SK-N-SH (cell line): ENCODE results near the gene CAPNS2. TPM values are rescaled to one million over a fixed set of nuclear protein-coding genes. Genes with fewer than 3 reads are reported as not detected.

Experiments used
- CTCF ChIA-PET: fragments of 300-600, 350-600 bp; formaldehyde crosslinking; extraction: SDS; loops from one replicate; lab custom pipeline; 2021; lab: Yijun Ruan, JAX
- POLR2A ChIA-PET: fragments of 350-600 bp; sonication (Branson Sonifier 250); formaldehyde crosslinking; extraction: SDS; loops from one replicate; lab custom pipeline; 2020; ENCODE audit warnings: antibody characterized with exemption, inconsistent platforms; lab: Yijun Ruan, JAX
- DNase-seq: peaks from one replicate; pipeline ENCODE4 v3.0.0; 2012
- H2AFZ ChIP-seq: fragments of 200-600 bp; sonication (generic); 2 replicates; pipeline ENCODE4 v1.8.1; 2016; ENCODE audit warnings: antibody characterized with exemption, mild to moderate bottlenecking, low read depth
- H3F3A ChIP-seq: fragments of 200-600 bp; sonication (generic); replicated peaks from 2 replicates; pipeline ENCODE3; 2016; ENCODE audit warnings: antibody characterized with exemption, mild to moderate bottlenecking; ENCODE audit not compliant: insufficient read depth
- H3K27ac ChIP-seq, 2 experiments: fragments of 200-500 bp in 1 of 2; fragments of 200-600 bp in 1 of 2; sonication (Bioruptor generic) in 1 of 2; sonication (generic), shearing (Covaris generic) in 1 of 2; 2 replicates each; pipeline versions ENCODE4 v1.5.1 to v1.6.1; 2014 to 2016; ENCODE audit warnings: low read depth in 2 of 2, inconsistent platforms in 1 of 2, low read length in 1 of 2, mild to moderate bottlenecking in 1 of 2, mixed read lengths in 1 of 2
- H3K27me3 ChIP-seq: fragments of 200-600 bp; sonication (generic), shearing (Covaris generic); 2 replicates; pipeline ENCODE4 v1.6.1; 2016; ENCODE audit warnings: mixed run types; ENCODE audit not compliant: insufficient read depth
- H3K36me3 ChIP-seq, 2 experiments: fragments of 200-500 bp in 1 of 2; fragments of 200-600 bp in 1 of 2; sonication (Bioruptor generic) in 1 of 2; sonication (generic) in 1 of 2; replicated peaks in 1 of 2; 2 replicates each; pipeline versions ENCODE3 to v1.5.1; 2014 to 2016; ENCODE audit warnings: low read length in 1 of 2, mild to moderate bottlenecking in 1 of 2; ENCODE audit not compliant: insufficient read depth in 2 of 2, control insufficient read depth in 1 of 2
- H3K4me1 ChIP-seq, 2 experiments: fragments of 200-500 bp in 1 of 2; fragments of 200-600 bp in 1 of 2; sonication (Bioruptor generic) in 1 of 2; sonication (generic), shearing (Covaris generic) in 1 of 2; 2 replicates each; pipeline versions ENCODE4 v1.5.1 to v1.6.1; 2014 to 2016; ENCODE audit warnings: low read depth in 1 of 2, low read length in 1 of 2, mixed run types in 1 of 2; ENCODE audit not compliant: insufficient read depth in 2 of 2, control insufficient read depth in 1 of 2
- H3K4me2 ChIP-seq: fragments of 200-600 bp; sonication (generic), shearing (Covaris generic); 2 replicates; pipeline ENCODE4 v1.6.1; 2017; ENCODE audit warnings: mixed run types
- H3K4me3 ChIP-seq, 2 experiments: fragments of 200-500 bp in 1 of 2; fragments of 200-600 bp in 1 of 2; sonication (Bioruptor generic) in 1 of 2; sonication (generic), shearing (Covaris generic) in 1 of 2; 2 replicates each; pipeline versions ENCODE4 v1.5.1 to v1.8.1; 2014 to 2016; ENCODE audit warnings: low read depth in 2 of 2, inconsistent platforms in 1 of 2, low read length in 1 of 2, mild to moderate bottlenecking in 1 of 2, mixed read lengths in 1 of 2, moderate library complexity in 1 of 2
- H3K79me2 ChIP-seq: fragments of 200-600 bp; sonication (generic); 2 replicates; pipeline ENCODE4 v1.8.1; 2017; ENCODE audit warnings: mild to moderate bottlenecking; ENCODE audit not compliant: insufficient read depth
- H3K9ac ChIP-seq: fragments of 200-600 bp; sonication (generic); 2 replicates; pipeline ENCODE4 v1.6.1; 2017; ENCODE audit warnings: mixed run types
- H3K9me2 ChIP-seq: fragments of 200-600 bp; sonication (generic); 2 replicates; pipeline ENCODE4 v1.6.1; 2017; ENCODE audit warnings: mixed run types
- H3K9me3 ChIP-seq: fragments of 200-600 bp; sonication (generic); 2 replicates; pipeline ENCODE4 v1.6.1; 2017; ENCODE audit warnings: mixed run types, mild to moderate bottlenecking, moderate library complexity
- H4K20me1 ChIP-seq: fragments of 200-600 bp; sonication (generic); 2 replicates; pipeline ENCODE4 v1.6.1; 2017; ENCODE audit warnings: mild to moderate bottlenecking, mixed run types; ENCODE audit not compliant: insufficient read depth
- ELF1 ChIP-seq: IDR thresholded peaks from 2 replicates; pipeline ENCODE4 v1.4.0; 2012
- EP300 ChIP-seq, 2 experiments: IDR thresholded peaks; 2 replicates each; pipeline versions ENCODE4 v1.4.0 to v1.6.1; 2012; ENCODE audit warnings: borderline replicate concordance in 1 of 2, low read depth in 1 of 2, low read length in 1 of 2
- EZH2phosphoT487 ChIP-seq: fragments of 200-600 bp; sonication (generic); IDR thresholded peaks from 2 replicates; pipeline ENCODE4 v1.6.1; 2017; ENCODE audit warnings: low read depth, mixed run types, mild to moderate bottlenecking, antibody characterized with exemption, moderate library complexity, borderline replicate concordance
- FOXM1 ChIP-seq: IDR thresholded peaks from 2 replicates; pipeline ENCODE4 v1.4.0; 2012; ENCODE audit warnings: low read depth, mild to moderate bottlenecking
- GATA2 ChIP-seq: sonication (generic); formaldehyde crosslinking; IDR thresholded peaks from 2 replicates; pipeline ENCODE4 v1.5.0; 2020; ENCODE audit warnings: mild to moderate bottlenecking, missing genetic modification reagents
- JUND ChIP-seq: IDR thresholded peaks from 2 replicates; pipeline ENCODE4 v1.4.0; 2012
- MXI1 ChIP-seq: IDR thresholded peaks from 2 replicates; pipeline ENCODE4 v1.6.1; 2012; ENCODE audit warnings: mild to moderate bottlenecking, low read depth, low read length, improper control_type of control experiment
- NFIC ChIP-seq: IDR thresholded peaks from 2 replicates; pipeline ENCODE4 v1.4.0; 2012; ENCODE audit warnings: borderline replicate concordance
- NRF1 ChIP-seq: IDR thresholded peaks from 2 replicates; pipeline ENCODE4 v1.6.1; 2012; ENCODE audit warnings: low read depth, mild to moderate bottlenecking, low read length
- POLR2AphosphoS5 ChIP-seq: IDR thresholded peaks from 2 replicates; pipeline ENCODE4 v1.6.1; 2012; ENCODE audit warnings: low read depth, low read length
- RXRA ChIP-seq: IDR thresholded peaks from 2 replicates; pipeline ENCODE4 v1.4.0; 2012; ENCODE audit warnings: low read depth, mild to moderate bottlenecking, borderline replicate concordance
- SIN3A ChIP-seq: IDR thresholded peaks from 2 replicates; pipeline ENCODE4 v1.6.1; 2012; ENCODE audit warnings: low read depth, mild to moderate bottlenecking, low read length, moderate library complexity, borderline replicate concordance
- SMC3 ChIP-seq: IDR thresholded peaks from 2 replicates; pipeline ENCODE4 v1.6.1; 2012; ENCODE audit warnings: low read depth, low read length, improper control_type of control experiment
- TCF12 ChIP-seq: IDR thresholded peaks from 2 replicates; pipeline ENCODE4 v1.4.0; 2012
- TEAD4 ChIP-seq: IDR thresholded peaks from 2 replicates; pipeline ENCODE4 v1.4.0; 2012; ENCODE audit warnings: mild to moderate bottlenecking, borderline replicate concordance; ENCODE audit not compliant: insufficient read depth
- ZBTB33 ChIP-seq: IDR thresholded peaks from 2 replicates; pipeline ENCODE4 v1.4.0; 2012; ENCODE audit warnings: low read depth, borderline replicate concordance
- WGBS: methylation state at CpG from one replicate; pipeline ENCODE4 v1.1.6; 2017; ENCODE audit warnings: low lambda C conversion rate; 5-methylcytosine and 5-hydroxymethylcytosine counted together
- polyA plus RNA-seq, 3 experiments: library from polyadenylated mRNA; depleted of rRNA; stranded (reverse); fragments of >200 nt; gene quantifications; 2 replicates each; pipeline ENCODE4 v1.2.3, GENCODE V29; 2012
- TF ChIP-seq, protein P1 (sequence below): fragments of 200-600 bp; sonication (generic); IDR thresholded peaks from 2 replicates; pipeline ENCODE4 v1.6.1; 2017; ENCODE audit warnings: antibody characterized with exemption, mild to moderate bottlenecking, moderate library complexity
- TF ChIP-seq, protein P2 (sequence below): IDR thresholded peaks from 2 replicates; pipeline ENCODE4; 2012
- TF ChIP-seq, protein P3 (sequence below): IDR thresholded peaks from 2 replicates; pipeline ENCODE4 v1.4.0; 2012; ENCODE audit warnings: low read depth, borderline replicate concordance

CAPNS2 gene
- polyA plus RNA-seq, 1 of the 3 experiments (the other 2 are of a cell fraction) = 0.13 TPM

- TF ChIP-seq, protein P1, sequence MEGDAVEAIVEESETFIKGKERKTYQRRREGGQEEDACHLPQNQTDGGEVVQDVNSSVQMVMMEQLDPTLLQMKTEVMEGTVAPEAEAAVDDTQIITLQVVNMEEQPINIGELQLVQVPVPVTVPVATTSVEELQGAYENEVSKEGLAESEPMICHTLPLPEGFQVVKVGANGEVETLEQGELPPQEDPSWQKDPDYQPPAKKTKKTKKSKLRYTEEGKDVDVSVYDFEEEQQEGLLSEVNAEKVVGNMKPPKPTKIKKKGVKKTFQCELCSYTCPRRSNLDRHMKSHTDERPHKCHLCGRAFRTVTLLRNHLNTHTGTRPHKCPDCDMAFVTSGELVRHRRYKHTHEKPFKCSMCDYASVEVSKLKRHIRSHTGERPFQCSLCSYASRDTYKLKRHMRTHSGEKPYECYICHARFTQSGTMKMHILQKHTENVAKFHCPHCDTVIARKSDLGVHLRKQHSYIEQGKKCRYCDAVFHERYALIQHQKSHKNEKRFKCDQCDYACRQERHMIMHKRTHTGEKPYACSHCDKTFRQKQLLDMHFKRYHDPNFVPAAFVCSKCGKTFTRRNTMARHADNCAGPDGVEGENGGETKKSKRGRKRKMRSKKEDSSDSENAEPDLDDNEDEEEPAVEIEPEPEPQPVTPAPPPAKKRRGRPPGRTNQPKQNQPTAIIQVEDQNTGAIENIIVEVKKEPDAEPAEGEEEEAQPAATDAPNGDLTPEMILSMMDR = no peak
- no peak for TF ChIP-seq MXI1
- no peak for TF ChIP-seq SIN3A
- no peak for TF ChIP-seq ZBTB33
- no peak for TF ChIP-seq NFIC
- no peak for TF ChIP-seq RXRA
- TF ChIP-seq, all 33 proteins: peak for 11
Observed at GRCh38 chr16:55559933-55560516, 6.5 kb upstream of the CAPNS2 start (continued).

GRCh38 chr16:55561319-55561848 is 5.1 kb upstream of the CAPNS2 start:
- no peaks in the 10 kb centered on the region for H4K20me1 ChIP-seq
- DNase-seq = peak; percentile 25
- H3K9me2 ChIP-seq = no peaks in the 10 kb centered on the region; the same call in 1 of the 2 replicates
- no peaks in the 10 kb centered on the region; the same call in 1 of the 2 replicates for H3K79me2 ChIP-seq
- H3K4me2 ChIP-seq = no peak overlapping the region
- H3F3A ChIP-seq = peaks cover 6% of the 10 kb centered on the region
- H3K27me3 ChIP-seq = no peaks in the 10 kb centered on the region
- no peaks in the 10 kb centered on the region for H3K9me3 ChIP-seq
- peaks cover 14 to 24% of the 10 kb centered on the region in 2 experiments; a peak in 3 of 4 replicates for H3K4me1 ChIP-seq
- H3K4me3 ChIP-seq = no peak overlapping the region
- ChIA-PET CTCF (interaction anchor here (0.7 to 1.6 kb wide), 7 partner anchors 13 to 152 kb away, joined by 3 to 5 read pairs (median 3); no protein-coding TSS in a partner anchor), POLR2A (interaction anchor here (1.2 to 1.5 kb wide), 3 partner anchors 91 to 100 kb away, joined by 3 to 4 read pairs (median 4); partner anchors contain the start of gene SLC6A2)
- H3K27ac ChIP-seq = peak overlapping the region; percentile 36 to 100; a peak in 3 of 4 replicates
- H3K36me3 ChIP-seq = peaks cover 37 to 71% of the 10 kb centered on the region in 2 experiments
- no peak overlapping the region for H3K9ac ChIP-seq
- no peak overlapping the region for H2AFZ ChIP-seq
- 37% methylated on average over 2 of the region's 2 CpGs for WGBS
- no peak for TF ChIP-seq SIN3A
- no peak for TF ChIP-seq ELF1
- peak; percentile 26; the same call in 1 of the 2 replicates for TF ChIP-seq TEAD4
- no peak for TF ChIP-seq ZBTB33
- TF ChIP-seq, protein P2, sequence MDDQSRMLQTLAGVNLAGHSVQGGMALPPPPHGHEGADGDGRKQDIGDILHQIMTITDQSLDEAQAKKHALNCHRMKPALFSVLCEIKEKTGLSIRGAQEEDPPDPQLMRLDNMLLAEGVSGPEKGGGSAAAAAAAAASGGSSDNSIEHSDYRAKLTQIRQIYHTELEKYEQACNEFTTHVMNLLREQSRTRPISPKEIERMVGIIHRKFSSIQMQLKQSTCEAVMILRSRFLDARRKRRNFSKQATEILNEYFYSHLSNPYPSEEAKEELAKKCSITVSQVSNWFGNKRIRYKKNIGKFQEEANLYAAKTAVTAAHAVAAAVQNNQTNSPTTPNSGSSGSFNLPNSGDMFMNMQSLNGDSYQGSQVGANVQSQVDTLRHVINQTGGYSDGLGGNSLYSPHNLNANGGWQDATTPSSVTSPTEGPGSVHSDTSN = no peak
- no peak for TF ChIP-seq EZH2phosphoT487
- no peak for TF ChIP-seq NFIC
- TF ChIP-seq TCF12 = no peak; the same call in 1 of the 2 replicates
- no peak for TF ChIP-seq POLR2AphosphoS5
- TF ChIP-seq, protein P3, sequence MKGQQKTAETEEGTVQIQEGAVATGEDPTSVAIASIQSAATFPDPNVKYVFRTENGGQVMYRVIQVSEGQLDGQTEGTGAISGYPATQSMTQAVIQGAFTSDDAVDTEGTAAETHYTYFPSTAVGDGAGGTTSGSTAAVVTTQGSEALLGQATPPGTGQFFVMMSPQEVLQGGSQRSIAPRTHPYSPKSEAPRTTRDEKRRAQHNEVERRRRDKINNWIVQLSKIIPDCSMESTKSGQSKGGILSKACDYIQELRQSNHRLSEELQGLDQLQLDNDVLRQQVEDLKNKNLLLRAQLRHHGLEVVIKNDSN = no peak
- TF ChIP-seq, protein P1 = no peak
- TF ChIP-seq JUND = no peak
- TF ChIP-seq GATA2 (CRISPR knock-in tag) = peak; percentile 38; the same call in 1 of the 2 replicates
- no peak for TF ChIP-seq FOXM1
- peak in 1 of 2 experiments; percentile 89; a peak in 2 of 4 replicates for TF ChIP-seq EP300 (IDR thresholded peaks at IDR 0.05; ENCODE audit: borderline replicate concordance in 1 of 2, low read depth in 1 of 2, low read length in 1 of 2)
- TF ChIP-seq NRF1 = no peak
- no peak for TF ChIP-seq SMC3
